CD14-positive monocyte (primary cell): ENCODE measurements around the gene SERPINB1. TPM values are rescaled to one million over a fixed set of nuclear protein-coding genes. Genes with fewer than 3 reads are reported as not detected.

Experiments
- DNase-seq, 3 donors: peaks; one replicate each; pipeline ENCODE4 v3.0.0-alpha.2; 2011 to 2022
- H2AFZ ChIP-seq: 2 replicates; pipeline ENCODE4 v1.6.0; 2012; ENCODE audit warnings: mild to moderate bottlenecking, low read depth, low read length, inconsistent platforms; ENCODE audit not compliant: insufficient read depth, poor library complexity, severe bottlenecking
- H3K27ac ChIP-seq, 2 donors: 1 replicate in 1 of 2; 2 replicates in 1 of 2; pipeline ENCODE4 v1.5.1; 2012 to 2013; ENCODE audit warnings: low read length in 2 of 2, control low read depth in 1 of 2, inconsistent platforms in 1 of 2, low read depth in 1 of 2, mild to moderate bottlenecking in 1 of 2
- H3K27me3 ChIP-seq, 2 donors: one replicate each; pipeline versions ENCODE4 v1.6.0 to v1.6.1; 2011 to 2013; ENCODE audit warnings: low read length in 2 of 2; ENCODE audit not compliant: control insufficient read depth in 2 of 2, insufficient read depth in 2 of 2
- H3K36me3 ChIP-seq, 2 donors: replicated peaks in 1 of 2; 1 replicate in 1 of 2; 2 replicates in 1 of 2; pipeline versions ENCODE4 v1.5.1 to v1.6.1; 2012 to 2013; ENCODE audit warnings: low read length in 2 of 2, control low read depth in 1 of 2, inconsistent platforms in 1 of 2, mild to moderate bottlenecking in 1 of 2; ENCODE audit not compliant: insufficient read depth in 2 of 2, control insufficient read depth in 1 of 2
- H3K4me1 ChIP-seq, 2 donors: 1 replicate in 1 of 2; 2 replicates in 1 of 2; pipeline versions ENCODE4 v1.5.1 to v1.6.1; 2012 to 2013; ENCODE audit warnings: low read length in 2 of 2, control low read depth in 1 of 2, inconsistent platforms in 1 of 2, mild to moderate bottlenecking in 1 of 2, moderate library complexity in 1 of 2; ENCODE audit not compliant: insufficient read depth in 2 of 2, control insufficient read depth in 1 of 2
- H3K4me2 ChIP-seq: replicated peaks from 2 replicates; pipeline ENCODE3; 2012; ENCODE audit warnings: low read length, moderate library complexity, mild to moderate bottlenecking; ENCODE audit not compliant: poor library complexity, severe bottlenecking; ENCODE audit errors: extremely low read depth
- H3K4me3 ChIP-seq, 3 experiments: fragments of 200-600 bp in 1 of 3; sonication (generic) in 1 of 3; replicated peaks in 1 of 3; 1 replicate in 2 of 3; 2 replicates in 1 of 3; pipeline ENCODE4 v1.5.1; 2011 to 2013; ENCODE audit warnings: low read length in 3 of 3, mild to moderate bottlenecking in 3 of 3, control low read depth in 2 of 3, low read depth in 2 of 3, inconsistent platforms in 1 of 3, moderate library complexity in 1 of 3
- H3K79me2 ChIP-seq: 2 replicates; pipeline ENCODE4 v1.6.0; 2012; ENCODE audit warnings: mild to moderate bottlenecking, control low read depth, inconsistent platforms, low read length, moderate library complexity; ENCODE audit not compliant: insufficient read depth
- H3K9ac ChIP-seq: 2 replicates; pipeline ENCODE4 v1.6.0; 2017; ENCODE audit warnings: low read length, mild to moderate bottlenecking; ENCODE audit not compliant: insufficient read depth, poor library complexity, severe bottlenecking
- H3K9me3 ChIP-seq, 2 donors: replicated peaks in 1 of 2; 1 replicate in 1 of 2; 2 replicates in 1 of 2; pipeline versions ENCODE4 v1.5.1 to v1.6.1; 2012 to 2013; ENCODE audit warnings: low read length in 2 of 2, control low read depth in 1 of 2; ENCODE audit not compliant: control insufficient read depth in 1 of 2, insufficient read depth in 1 of 2
- H4K20me1 ChIP-seq: 2 replicates; pipeline ENCODE4 v1.6.0; 2012; ENCODE audit warnings: mild to moderate bottlenecking, low read length, control low read depth, moderate library complexity; ENCODE audit not compliant: insufficient read depth
- H3K27ac Mint-ChIP-seq, 7 donors: one replicate each; pipeline ENCODE4 v1.8.0; 2020; ENCODE audit warnings: mild to moderate bottlenecking in 7 of 7, mixed read lengths in 7 of 7, moderate library complexity in 6 of 7, inconsistent platforms in 2 of 7
- H3K27me3 Mint-ChIP-seq, 3 donors: one replicate each; pipeline ENCODE4 v1.8.0; 2021 to 2022; ENCODE audit warnings: low read depth in 3 of 3, mild to moderate bottlenecking in 3 of 3, mixed read lengths in 3 of 3, moderate library complexity in 3 of 3, inconsistent platforms in 1 of 3
- H3K36me3 Mint-ChIP-seq, 2 donors: one replicate each; pipeline ENCODE4 v1.8.0; 2020; ENCODE audit warnings: mixed read lengths in 2 of 2, inconsistent platforms in 1 of 2, mild to moderate bottlenecking in 1 of 2
- H3K4me1 Mint-ChIP-seq: one replicate; pipeline ENCODE4 v1.8.0; 2020; ENCODE audit warnings: mild to moderate bottlenecking, mixed read lengths
- H3K4me3 Mint-ChIP-seq, 2 donors: one replicate each; pipeline ENCODE4 v1.8.0; 2020; ENCODE audit warnings: mild to moderate bottlenecking in 2 of 2, mixed read lengths in 2 of 2, moderate library complexity in 1 of 2
- H3K9me3 Mint-ChIP-seq, 7 donors: one replicate each; pipeline ENCODE4 v1.8.0; 2020 to 2022; ENCODE audit warnings: mixed read lengths in 7 of 7, mild to moderate bottlenecking in 6 of 7, moderate library complexity in 6 of 7, inconsistent platforms in 2 of 7
- WGBS: methylation state at CpG from one replicate; pipeline ENCODE4 v1.1.5; 2013; ENCODE audit warnings: missing lambda C conversion rate; ENCODE audit not compliant: insufficient coverage; 5-methylcytosine and 5-hydroxymethylcytosine counted together
- intact Hi-C, 2 donors: fragments of 100-400 bp; cut with micrococcal nuclease; formaldehyde crosslinking; loops; one replicate each; pipeline versions ENCODE4 v1.15.0 to v1.15.1; 2023
- polyA plus RNA-seq, 3 donors: library from polyadenylated mRNA; depleted of rRNA in 1 of 3; unstranded in 2 of 3; stranded (reverse) in 1 of 3; fragments of 300-500 nt in 2 of 3; fragments of >200 nt in 1 of 3; fragmentation: Illumina TruSeq in 2 of 3; gene quantifications; 1 replicate in 2 of 3; 2 replicates in 1 of 3; pipeline ENCODE4 v1.2.3, GENCODE V29; 2012 to 2021
- TF ChIP-seq, protein P1 (sequence below): fragments of 200-600 bp; IDR thresholded peaks from one replicate; pipeline ENCODE4 v1.8.0; 2022; ENCODE audit warnings: antibody characterized with exemption, mild to moderate bottlenecking

SERPINB1 gene
- polyA plus RNA-seq, 3 donors = 126 to 307 (median 306) TPM

DNA sequence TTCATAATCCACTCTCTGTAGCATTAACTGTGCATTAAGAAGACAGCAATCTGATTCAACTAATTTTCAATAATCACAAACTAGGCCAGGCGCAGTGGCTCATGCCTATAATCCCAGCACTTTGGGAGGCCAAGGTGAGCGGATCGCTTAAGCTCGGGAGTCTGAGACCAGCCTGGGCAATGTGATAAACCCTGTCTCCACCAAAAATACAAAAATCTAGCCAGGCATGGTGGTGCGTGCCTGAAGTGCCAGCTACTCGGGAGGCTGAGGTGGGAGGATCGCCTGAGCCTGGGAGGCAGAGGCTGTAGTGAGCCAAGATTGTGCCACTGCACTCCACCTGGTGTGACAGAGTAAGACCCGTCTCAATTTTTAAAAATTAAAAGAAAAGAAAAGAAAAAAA, 32.0 kb upstream of the SERPINB1 start:
- Histone ChIP-seq H3K9ac (no peak overlapping the region), H3K9me3 (no peaks in the 10 kb centered on the region), H4K20me1 (no peaks in the 10 kb centered on the region), H3K36me3 (no peaks in the 10 kb centered on the region), H3K4me1 (peaks cover 45 to 53% of the 10 kb centered on the region in 2 donors), H3K79me2 (peaks cover 7% of the 10 kb centered on the region), H3K27ac (no peak overlapping the region), H3K4me2 (no peak overlapping the region), H3K27me3 (no peaks in the 10 kb centered on the region), H3K4me3 (no peak overlapping the region), H2AFZ (no peak overlapping the region)
- WGBS = 96% methylated on average over 4 of the region's 8 CpGs
- Mint-ChIP-seq H3K27me3 (peaks cover 0 to 8% (median 5%) of the 10 kb centered on the region in 3 donors), H3K27ac (peak overlapping the region in 2 of 7 donors; percentile 61 to 77), H3K4me1 (peaks cover 60% of the 10 kb centered on the region), H3K4me3 (no peak overlapping the region), H3K36me3 (peaks cover 6 to 16% of the 10 kb centered on the region in 2 donors), H3K9me3 (peaks cover 1 to 19% (median 14%) of the 10 kb centered on the region in 7 donors)
- TF ChIP-seq, protein P1, sequence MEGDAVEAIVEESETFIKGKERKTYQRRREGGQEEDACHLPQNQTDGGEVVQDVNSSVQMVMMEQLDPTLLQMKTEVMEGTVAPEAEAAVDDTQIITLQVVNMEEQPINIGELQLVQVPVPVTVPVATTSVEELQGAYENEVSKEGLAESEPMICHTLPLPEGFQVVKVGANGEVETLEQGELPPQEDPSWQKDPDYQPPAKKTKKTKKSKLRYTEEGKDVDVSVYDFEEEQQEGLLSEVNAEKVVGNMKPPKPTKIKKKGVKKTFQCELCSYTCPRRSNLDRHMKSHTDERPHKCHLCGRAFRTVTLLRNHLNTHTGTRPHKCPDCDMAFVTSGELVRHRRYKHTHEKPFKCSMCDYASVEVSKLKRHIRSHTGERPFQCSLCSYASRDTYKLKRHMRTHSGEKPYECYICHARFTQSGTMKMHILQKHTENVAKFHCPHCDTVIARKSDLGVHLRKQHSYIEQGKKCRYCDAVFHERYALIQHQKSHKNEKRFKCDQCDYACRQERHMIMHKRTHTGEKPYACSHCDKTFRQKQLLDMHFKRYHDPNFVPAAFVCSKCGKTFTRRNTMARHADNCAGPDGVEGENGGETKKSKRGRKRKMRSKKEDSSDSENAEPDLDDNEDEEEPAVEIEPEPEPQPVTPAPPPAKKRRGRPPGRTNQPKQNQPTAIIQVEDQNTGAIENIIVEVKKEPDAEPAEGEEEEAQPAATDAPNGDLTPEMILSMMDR = no peak
- intact Hi-C loops = no loop called here
- no peak for DNase-seq

- Mint-ChIP-seq H3K4me1 (peaks cover 59% of the 10 kb centered on the region), H3K27me3 (peaks cover 0 to 8% (median 5%) of the 10 kb centered on the region in 3 donors), H3K27ac (peak overlapping the region; percentile 2 to 89 (median 77)), H3K36me3 (peaks cover 6 to 16% of the 10 kb centered on the region in 2 donors), H3K9me3 (peaks cover 1 to 19% (median 14%) of the 10 kb centered on the region in 7 donors), H3K4me3 (peak overlapping the region in 1 of 2 donors; percentile 39)
- H3K9ac ChIP-seq = no peak overlapping the region
- H2AFZ ChIP-seq = no peak overlapping the region
- no peak overlapping the region for H3K4me2 ChIP-seq
- TF ChIP-seq, protein P1 = no peak
- H3K79me2 ChIP-seq = peaks cover 7% of the 10 kb centered on the region
- intact Hi-C loops = no loop called here
- H3K27me3 ChIP-seq = no peaks in the 10 kb centered on the region
- H4K20me1 ChIP-seq = no peaks in the 10 kb centered on the region
- peaks cover 49 to 61% of the 10 kb centered on the region in 2 donors for H3K4me1 ChIP-seq
- H3K9me3 ChIP-seq = no peaks in the 10 kb centered on the region
- DNase-seq = peak; percentile 71 to 94 (median 78)
- no peak overlapping the region for H3K4me3 ChIP-seq
- H3K36me3 ChIP-seq = no peaks in the 10 kb centered on the region
- WGBS = 100% methylated on average over 3 of the region's 7 CpGs
- peak overlapping the region in 1 of 2 donors; percentile 76 for H3K27ac ChIP-seq
Observed at GRCh38 chr6:2872423-2873358, 31.0 kb upstream of the SERPINB1 start.
